DMS153 treated with DMSO at 0.1 percent for 48 hours (cell line): ENCODE data around the gene IL17RB.

Experiments used
- DNase-seq: peaks from one replicate; lab custom pipeline; 2025; ENCODE audit not compliant: unreplicated experiment; lab: John Stamatoyannopoulos, UW

Gene IL17RB

GRCh38 chr3:53846134-53846850 is at the start of gene IL17RB, which contains the start of gene CHDH:
IL17RB (plus strand) TSS chr3:53846568; CDS start chr3:53846589, 21 bp downstream.
CHDH (minus strand) TSS chr3:53846419; CDS start chr3:53824008, 22,411 bp downstream.
- no peak for DNase-seq

GRCh38 chr3:53798144-53798543 is 48.2 kb upstream of the IL17RB start:
- no peak for DNase-seq

- no peak for DNase-seq
Measured at GRCh38 chr3:53799338-53799865, 47.0 kb upstream of the IL17RB start.

- no peak for DNase-seq
Measured at GRCh38 chr3:53800041-53800906, 46.1 kb upstream of the IL17RB start.

- DNase-seq: no peak
Measured at GRCh38 chr3:53801319-53801718, 45.0 kb upstream of the IL17RB start.

- DNase-seq: no peak
Measured at GRCh38 chr3:53802256-53802880, 44.0 kb upstream of the IL17RB start.

- no peak for DNase-seq
Measured at GRCh38 chr3:53803124-53803815, 43.1 kb upstream of the IL17RB start.

GRCh38 chr3:53803816-53804695 is 42.3 kb upstream of the IL17RB start:
- DNase-seq: no peak

GRCh38 chr3:53804697-53805462 is 41.5 kb upstream of the IL17RB start:
- no peak for DNase-seq

- DNase-seq: no peak
Measured at GRCh38 chr3:53805463-53806159, 40.8 kb upstream of the IL17RB start.

GRCh38 chr3:53806182-53807116 is 39.9 kb upstream of the IL17RB start:
- DNase-seq: no peak

GRCh38 chr3:53807117-53807810 is 39.1 kb upstream of the IL17RB start:
- no peak for DNase-seq

GRCh38 chr3:53808496-53808895 is 37.9 kb upstream of the IL17RB start:
- DNase-seq: no peak

GRCh38 chr3:53809267-53809666 is 37.1 kb upstream of the IL17RB start:
- no peak for DNase-seq

GRCh38 chr3:53809764-53810400 is 36.5 kb upstream of the IL17RB start:
- DNase-seq: no peak
